Tibial artery (tissue), 4 donors: ENCODE results near the gene OVOL3.

Experiments
- DNase-seq, 2 donors: peaks; one replicate each; pipeline ENCODE4 v3.0.0-alpha.2; 2019
- H3K27ac ChIP-seq, 2 donors: fragments of 200-600 bp; sonication (generic) in 1 of 2; 1 replicate in 1 of 2; 2 replicates in 1 of 2; pipeline ENCODE4 v1.5.1; 2018 to 2019; ENCODE audit warnings: mild to moderate bottlenecking in 1 of 2
- H3K27me3 ChIP-seq, 2 donors: fragments of 200-600 bp; sonication (generic) in 1 of 2; one replicate each; pipeline versions ENCODE4 v1.5.1 to v1.6.0; 2016 to 2019
- H3K36me3 ChIP-seq, 3 donors: fragments of 200-600 bp; sonication (generic) in 2 of 3; one replicate each; pipeline ENCODE4 v1.5.1; 2016 to 2019; ENCODE audit warnings: mild to moderate bottlenecking in 2 of 3
- H3K4me1 ChIP-seq, 4 donors: fragments of 200-600 bp; sonication (generic) in 2 of 4; 1 replicate in 3 of 4; 2 replicates in 1 of 4; pipeline ENCODE4 v1.5.1; 2016 to 2019
- H3K4me3 ChIP-seq, 2 donors: fragments of 200-600 bp; sonication (generic) in 1 of 2; 1 replicate in 1 of 2; 2 replicates in 1 of 2; pipeline ENCODE4 v1.5.1; 2018 to 2019; ENCODE audit warnings: mild to moderate bottlenecking in 2 of 2
- H3K9me3 ChIP-seq, 3 donors: fragments of 200-600 bp; sonication (generic) in 1 of 3; one replicate each; pipeline ENCODE4 v1.5.1; 2016 to 2019
- CTCF ChIP-seq, 2 experiments: fragments of 200-600 bp in 1 of 2; fragments of 450-650 bp in 1 of 2; IDR thresholded peaks; one replicate each; pipeline ENCODE4 v1.5.1; 2017 to 2019; ENCODE audit warnings: antibody characterized with exemption in 2 of 2, mild to moderate bottlenecking in 1 of 2, moderate library complexity in 1 of 2
- intact Hi-C: fragments of 100-400 bp; cut with DNase I; formaldehyde crosslinking; loops from one replicate; pipeline ENCODE4 v1.15.0; 2023; ENCODE audit warnings: low total_unique reads

The OVOL3 gene

DNA sequence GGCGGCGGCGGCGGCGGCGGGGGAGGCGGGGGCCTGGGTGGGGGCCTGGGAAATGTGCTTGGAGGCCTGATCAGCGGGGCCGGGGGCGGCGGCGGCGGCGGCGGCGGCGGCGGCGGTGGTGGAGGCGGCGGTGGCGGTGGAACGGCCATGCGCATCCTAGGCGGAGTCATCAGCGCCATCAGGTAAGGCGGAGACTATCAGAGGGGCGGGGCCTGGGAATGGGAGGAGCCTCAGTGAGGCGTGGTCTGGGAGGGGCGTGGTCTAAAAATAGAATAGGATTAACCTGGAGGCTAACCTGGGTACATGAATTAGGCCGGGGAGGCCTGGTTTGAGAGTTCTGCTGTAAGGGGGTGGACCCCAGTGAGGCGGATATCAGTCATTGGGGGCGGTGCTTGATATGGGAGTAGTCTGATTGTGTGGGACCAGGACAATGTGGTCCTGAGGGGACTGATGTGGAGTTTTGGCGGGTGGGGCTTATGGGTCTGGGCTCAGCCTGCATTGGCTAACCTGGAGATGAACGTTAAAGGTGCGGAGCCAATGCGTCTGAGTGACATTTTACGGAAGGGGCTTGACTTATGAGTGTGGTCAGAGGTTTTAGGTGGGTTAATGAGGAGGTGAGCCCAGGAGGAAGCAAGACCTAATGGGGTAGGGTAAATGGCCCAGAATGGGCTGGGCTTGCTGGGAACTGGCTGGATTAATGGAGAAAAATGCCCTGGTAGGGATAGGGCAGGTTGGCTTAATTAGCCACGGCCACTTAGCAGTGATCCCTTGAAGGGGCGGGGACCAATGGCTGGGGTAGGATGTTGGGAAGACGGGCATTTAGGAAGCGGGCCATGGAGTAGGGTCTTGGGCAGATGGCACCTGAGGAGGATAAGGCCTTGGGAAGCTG lies 30.3 kb downstream of the OVOL3 start:
- Histone ChIP-seq H3K27me3 (no peaks in the 10 kb centered on the region), H3K36me3 (peaks cover 36 to 45% (median 42%) of the 10 kb centered on the region in 3 donors), H3K27ac (peak overlapping the region; percentile 99 to 100), H3K9me3 (no peaks in the 10 kb centered on the region), H3K4me3 (peak overlapping the region; percentile 94 to 95), H3K4me1 (peaks cover 0 to 30% (median 25%) of the 10 kb centered on the region in 4 donors)
- DNase-seq, result peak; percentile 87 to 94
- TF ChIP-seq CTCF (IDR thresholded peaks at IDR 0.05), result no peak
- intact Hi-C loops, result no loop called here

GRCh38 chr19:36142046-36142445 lies 31.1 kb downstream of the OVOL3 start:
- no peak overlapping the region for H3K4me3 ChIP-seq
- intact Hi-C loops, result no loop called here
- peak overlapping the region; percentile 99 to 100 for H3K27ac ChIP-seq
- H3K27me3 ChIP-seq, result no peaks in the 10 kb centered on the region
- no peak for TF ChIP-seq CTCF (IDR thresholded peaks at IDR 0.05)
- no peak for DNase-seq
- peaks cover 44 to 52% (median 49%) of the 10 kb centered on the region in 3 donors for H3K36me3 ChIP-seq
- H3K4me1 ChIP-seq, result peaks cover 0 to 22% (median 17%) of the 10 kb centered on the region in 4 donors
- no peaks in the 10 kb centered on the region for H3K9me3 ChIP-seq

DNA sequence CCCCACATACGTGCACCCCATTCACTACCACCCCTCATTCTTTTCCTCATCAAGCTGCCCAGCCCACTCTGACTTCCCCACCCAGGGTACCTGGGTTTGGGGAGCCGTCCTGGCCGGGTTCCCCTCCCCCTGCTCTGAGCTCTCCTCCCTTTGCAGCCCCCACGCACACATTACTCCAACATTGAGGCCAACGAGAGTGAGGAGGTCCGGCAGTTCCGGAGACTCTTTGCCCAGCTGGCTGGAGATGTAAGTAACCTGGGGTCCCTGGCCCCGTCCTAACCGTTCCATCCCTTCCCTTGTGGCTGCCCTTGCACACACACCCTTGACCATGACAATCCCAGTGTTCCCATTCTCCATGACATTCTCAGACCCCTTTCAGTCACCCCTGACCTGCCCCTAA lies 31.6 kb downstream of the OVOL3 start:
- H3K4me3 ChIP-seq, result no peak overlapping the region
- H3K27ac ChIP-seq, result peak overlapping the region; percentile 99 to 100
- peaks cover 48 to 57% (median 54%) of the 10 kb centered on the region in 3 donors for H3K36me3 ChIP-seq
- no peak for TF ChIP-seq CTCF (IDR thresholded peaks at IDR 0.05)
- no peaks in the 10 kb centered on the region for H3K9me3 ChIP-seq
- intact Hi-C loops, result no loop called here
- no peaks in the 10 kb centered on the region for H3K27me3 ChIP-seq
- DNase-seq, result no peak
- H3K4me1 ChIP-seq, result peaks cover 0 to 17% (median 13%) of the 10 kb centered on the region in 4 donors

DNA sequence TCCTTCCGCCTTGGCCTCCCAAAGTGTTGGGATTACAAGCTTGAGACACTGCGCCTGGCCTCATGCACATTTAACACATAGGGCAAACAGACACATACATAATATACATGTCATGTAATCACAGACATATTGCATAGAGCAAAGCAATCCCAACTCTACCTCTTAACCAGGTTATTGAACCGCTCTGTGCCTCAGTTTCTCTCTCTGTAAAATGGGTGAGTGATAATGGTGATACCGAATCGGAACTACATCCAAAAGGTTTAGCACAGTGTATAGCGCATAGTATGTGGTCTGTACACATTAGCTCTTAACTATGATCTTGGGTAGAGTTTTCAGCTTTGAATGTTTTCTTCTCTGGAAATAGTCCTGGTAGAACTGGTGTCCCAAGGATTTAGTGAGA lies 33.7 kb downstream of the OVOL3 start:
- TF ChIP-seq CTCF (IDR thresholded peaks at IDR 0.05), result no peak
- intact Hi-C loops, result no loop called here
- H3K36me3 ChIP-seq, result peaks cover 66 to 78% (median 67%) of the 10 kb centered on the region in 3 donors
- H3K9me3 ChIP-seq, result no peaks in the 10 kb centered on the region
- H3K27me3 ChIP-seq, result no peaks in the 10 kb centered on the region
- DNase-seq, result no peak
- peaks cover 0 to 10% (median 9%) of the 10 kb centered on the region in 4 donors for H3K4me1 ChIP-seq
- no peak overlapping the region for H3K27ac ChIP-seq
- H3K4me3 ChIP-seq, result no peak overlapping the region

- no peak for TF ChIP-seq CTCF (IDR thresholded peaks at IDR 0.05)
- Histone ChIP-seq H3K36me3 (peaks cover 48 to 65% (median 52%) of the 10 kb centered on the region in 3 donors), H3K9me3 (no peaks in the 10 kb centered on the region), H3K27ac (peak overlapping the region; percentile 99 to 100), H3K27me3 (no peaks in the 10 kb centered on the region), H3K4me3 (no peak overlapping the region), H3K4me1 (peaks cover 0 to 30% (median 23%) of the 10 kb centered on the region in 4 donors)
- intact Hi-C loops, result loop anchor here (10.0 kb wide), 1 partner anchor 155 kb away; the partner anchor contains the start of gene SDHAF1
- no peak for DNase-seq
These were observed 38.9 kb downstream of the OVOL3 start for GRCh38 chr19:36149673-36150406.
